ENCODE measurements around the gene SAP25.

Gene SAP25

GRCh38 chr7:100585511-100586265 is 12.0 kb upstream of the SAP25 start, which contains the start of gene LRCH4:
LRCH4 (minus strand) TSS chr7:100586129; CDS start chr7:100586100, 29 bp downstream.
- no peak for TF ChIP-seq Cebpa-rat (IDR thresholded peaks at IDR 0.05)

GRCh38 chr7:100584683-100585510 is 11.2 kb upstream of the SAP25 start:
- peak overlapping the region; percentile 89 for H3K4me2 ChIP-seq
- no peaks in the 10 kb centered on the region for H3K9me3 ChIP-seq
- peaks cover 49% of the 10 kb centered on the region for H3K4me1 ChIP-seq
- H3K27me3 ChIP-seq = 0 out of 2 replicates have a peak, but pooled peaks cover 3% of the 10 kb centered on the region
- peak overlapping the region; percentile 98 for H3K4me3 ChIP-seq
- peaks cover 26% of the 10 kb centered on the region for H3K36me3 ChIP-seq
- peak overlapping the region; percentile 97 for H3K27ac ChIP-seq
- peak overlapping the region; percentile 97 for H3K9ac ChIP-seq
- TF ChIP-seq Cebpa-rat (IDR thresholded peaks at IDR 0.05) = no peak
- H4K20me1 ChIP-seq = peaks cover 47% of the 10 kb centered on the region

More at GRCh38 chr7:100585511-100586265, 12.0 kb upstream of the SAP25 start, which contains the start of gene LRCH4:
- Histone ChIP-seq H3K27me3 (peaks cover 10% of the 10 kb centered on the region; the same call in 1 of the 2 replicates), H4K20me1 (peaks cover 45% of the 10 kb centered on the region), H3K36me3 (peaks cover 18% of the 10 kb centered on the region), H3K9me3 (no peaks in the 10 kb centered on the region), H3K27ac (peak within 1 kb of the TSS; percentile 97), H3K4me1 (peaks cover 57% of the 10 kb centered on the region), H3K4me2 (peak within 1 kb of the TSS; percentile 89), H3K4me3 (peak within 1 kb of the TSS; percentile 98), H3K9ac (peak within 1 kb of the TSS; percentile 97)

GRCh38 chr7:100584054-100584682 is 10.5 kb upstream of the SAP25 start:
- peaks cover 45% of the 10 kb centered on the region for H3K4me1 ChIP-seq
- peak overlapping the region; percentile 97 for H3K27ac ChIP-seq
- H3K27me3 ChIP-seq = no peaks in the 10 kb centered on the region
- peaks cover 34% of the 10 kb centered on the region for H3K36me3 ChIP-seq
- peaks cover 47% of the 10 kb centered on the region for H4K20me1 ChIP-seq
- no peaks in the 10 kb centered on the region for H3K9me3 ChIP-seq
- H3K9ac ChIP-seq = peak overlapping the region; percentile 97
- peak overlapping the region; percentile 89 for H3K4me2 ChIP-seq
- H3K4me3 ChIP-seq = peak overlapping the region; percentile 98
- no peak for TF ChIP-seq Cebpa-rat (IDR thresholded peaks at IDR 0.05)

- peak overlapping the region; percentile 97 for H3K9ac ChIP-seq
- H3K4me2 ChIP-seq = peak overlapping the region; percentile 89
- no peak for TF ChIP-seq Cebpa-rat (IDR thresholded peaks at IDR 0.05)
- peaks cover 55% of the 10 kb centered on the region for H4K20me1 ChIP-seq
- peaks cover 45% of the 10 kb centered on the region for H3K4me1 ChIP-seq
- H3K36me3 ChIP-seq = peaks cover 41% of the 10 kb centered on the region
- H3K4me3 ChIP-seq = peak overlapping the region; percentile 98
- no peaks in the 10 kb centered on the region for H3K27me3 ChIP-seq
- no peaks in the 10 kb centered on the region for H3K9me3 ChIP-seq
- H3K27ac ChIP-seq = peak overlapping the region; percentile 91
Observed at GRCh38 chr7:100583132-100584053, 9.7 kb upstream of the SAP25 start.

- H3K27ac ChIP-seq = peak overlapping the region; percentile 91
- peak overlapping the region; percentile 97 for H3K9ac ChIP-seq
- no peaks in the 10 kb centered on the region for H3K9me3 ChIP-seq
- peaks cover 49% of the 10 kb centered on the region for H3K36me3 ChIP-seq
- peaks cover 44% of the 10 kb centered on the region for H3K4me1 ChIP-seq
- no peaks in the 10 kb centered on the region for H3K27me3 ChIP-seq
- H3K4me3 ChIP-seq = peak overlapping the region; percentile 98
- H4K20me1 ChIP-seq = peaks cover 61% of the 10 kb centered on the region
- no peak for TF ChIP-seq Cebpa-rat (IDR thresholded peaks at IDR 0.05)
- peak overlapping the region; percentile 89 for H3K4me2 ChIP-seq
Observed at GRCh38 chr7:100582650-100583049, 8.9 kb upstream of the SAP25 start.

GRCh38 chr7:100582041-100582579 is 8.4 kb upstream of the SAP25 start:
- peaks cover 38% of the 10 kb centered on the region for H3K4me1 ChIP-seq
- H4K20me1 ChIP-seq = peaks cover 66% of the 10 kb centered on the region
- H3K27ac ChIP-seq = peak overlapping the region; percentile 91
- peak overlapping the region; percentile 98 for H3K4me3 ChIP-seq
- no peak for TF ChIP-seq Cebpa-rat (IDR thresholded peaks at IDR 0.05)
- peak overlapping the region; percentile 89 for H3K4me2 ChIP-seq
- H3K27me3 ChIP-seq = no peaks in the 10 kb centered on the region
- no peaks in the 10 kb centered on the region for H3K9me3 ChIP-seq
- peaks cover 54% of the 10 kb centered on the region for H3K36me3 ChIP-seq
- H3K9ac ChIP-seq = peak overlapping the region; percentile 97

GRCh38 chr7:100580466-100581283 is 7.0 kb upstream of the SAP25 start:
- no peak for TF ChIP-seq Cebpa-rat (IDR thresholded peaks at IDR 0.05)
- Histone ChIP-seq H3K9ac (no peak overlapping the region), H4K20me1 (peaks cover 71% of the 10 kb centered on the region), H3K27me3 (no peaks in the 10 kb centered on the region), H3K36me3 (peaks cover 69% of the 10 kb centered on the region), H3K4me2 (no peak overlapping the region), H3K4me1 (peaks cover 35% of the 10 kb centered on the region), H3K9me3 (no peaks in the 10 kb centered on the region), H3K4me3 (no peak overlapping the region), H3K27ac (no peak overlapping the region)

Measured in BLaER1 (cell line).